Nephron progenitor cell (in vitro differentiated cells): ENCODE measurements around the gene HSPG2.

Experiments used
- DNase-seq: peaks from one replicate; pipeline ENCODE4 v3.0.0; 2021
- H3K27ac Mint-ChIP-seq: 2 replicates; pipeline ENCODE4 v1.8.0; 2021; ENCODE audit warnings: mild to moderate bottlenecking, moderate library complexity, mixed read lengths
- H3K27me3 Mint-ChIP-seq: 2 replicates; pipeline ENCODE4 v1.8.0; 2021; ENCODE audit warnings: mild to moderate bottlenecking, low read depth, mixed read lengths; ENCODE audit not compliant: poor library complexity
- H3K36me3 Mint-ChIP-seq: 2 replicates; pipeline ENCODE4 v1.8.0; 2021; ENCODE audit warnings: low read depth, mixed read lengths
- H3K4me1 Mint-ChIP-seq: 2 replicates; pipeline ENCODE4 v1.8.0; 2021; ENCODE audit warnings: mixed read lengths
- H3K4me3 Mint-ChIP-seq: 2 replicates; pipeline ENCODE4 v1.8.0; 2021; ENCODE audit warnings: mild to moderate bottlenecking, moderate library complexity, mixed read lengths
- H3K9me3 Mint-ChIP-seq: 2 replicates; pipeline ENCODE4 v1.8.0; 2021; ENCODE audit warnings: mild to moderate bottlenecking, moderate library complexity, mixed read lengths
- CTCF ChIP-seq: fragments of 200-600 bp; sonication (generic); IDR thresholded peaks from 2 replicates; pipeline ENCODE4 v1.5.0; 2021; ENCODE audit warnings: antibody characterized with exemption

The HSPG2 gene

GRCh38 chr1:21940492-21940891 is 3.4 kb upstream of the HSPG2 start:
- no peaks in the 10 kb centered on the region for H3K9me3 Mint-ChIP-seq
- H3K27ac Mint-ChIP-seq, result no peak overlapping the region
- H3K4me1 Mint-ChIP-seq, result peaks cover 73% of the 10 kb centered on the region
- H3K36me3 Mint-ChIP-seq, result no peaks in the 10 kb centered on the region
- peaks cover 14% of the 10 kb centered on the region for H3K27me3 Mint-ChIP-seq
- TF ChIP-seq CTCF, result no peak
- no peak for DNase-seq
- H3K4me3 Mint-ChIP-seq, result no peak overlapping the region

- peaks cover 77% of the 10 kb centered on the region for H3K4me1 Mint-ChIP-seq
- no peaks in the 10 kb centered on the region for H3K9me3 Mint-ChIP-seq
- H3K4me3 Mint-ChIP-seq, result no peak overlapping the region
- H3K27ac Mint-ChIP-seq, result no peak overlapping the region
- TF ChIP-seq CTCF, result no peak
- peaks cover 14% of the 10 kb centered on the region for H3K27me3 Mint-ChIP-seq
- no peak for DNase-seq
- H3K36me3 Mint-ChIP-seq, result no peaks in the 10 kb centered on the region
These were observed 2.7 kb upstream of the HSPG2 start for GRCh38 chr1:21939650-21940374.

GRCh38 chr1:21938732-21939538 is 1.8 kb upstream of the HSPG2 start:
- no peak for DNase-seq
- peak overlapping the region; percentile 48 for H3K4me3 Mint-ChIP-seq
- H3K36me3 Mint-ChIP-seq, result no peaks in the 10 kb centered on the region
- H3K4me1 Mint-ChIP-seq, result peaks cover 76% of the 10 kb centered on the region
- no peak for TF ChIP-seq CTCF
- no peaks in the 10 kb centered on the region for H3K9me3 Mint-ChIP-seq
- peaks cover 8% of the 10 kb centered on the region for H3K27me3 Mint-ChIP-seq
- peak overlapping the region; percentile 80 for H3K27ac Mint-ChIP-seq

DNA sequence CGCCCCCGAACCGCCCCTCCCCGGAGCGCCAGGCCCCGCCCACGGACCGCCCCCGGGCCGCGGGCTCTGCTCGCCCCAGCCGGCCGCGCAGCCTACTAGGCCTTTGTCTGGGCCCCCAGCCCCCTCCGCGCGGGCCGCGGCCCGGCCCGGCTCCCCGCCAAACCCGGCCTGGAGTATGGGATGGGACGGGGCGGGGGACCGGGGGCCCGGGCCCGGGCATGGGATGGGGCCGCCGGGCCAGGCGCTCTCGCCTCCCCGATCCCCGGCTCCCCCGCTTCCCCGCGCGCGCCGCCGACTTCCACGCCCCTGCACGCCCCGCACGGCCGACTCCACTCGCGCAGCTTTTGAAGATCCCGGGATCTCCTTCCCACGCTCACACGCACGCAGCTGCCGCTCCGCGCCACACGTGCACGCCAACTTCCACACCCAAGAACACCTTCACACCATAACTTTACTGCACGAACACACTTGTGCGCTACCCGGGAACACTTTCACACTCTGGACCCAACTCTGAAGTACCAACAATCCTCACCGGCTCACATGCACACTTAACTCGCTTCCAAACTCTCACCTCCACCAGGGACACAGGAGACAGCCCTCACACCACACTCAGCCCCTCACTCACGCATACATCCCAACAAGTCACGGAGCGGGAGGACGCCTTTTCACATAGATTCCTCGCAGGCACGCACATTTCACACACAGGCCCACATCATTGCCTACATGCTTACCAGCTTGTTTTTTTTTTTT is 437 bp upstream of the HSPG2 start:
- Mint-ChIP-seq H3K27me3 (peaks cover 8% of the 10 kb centered on the region), H3K4me1 (peaks cover 84% of the 10 kb centered on the region), H3K4me3 (peak overlapping the region; percentile 85), H3K36me3 (no peaks in the 10 kb centered on the region), H3K27ac (peak overlapping the region; percentile 31), H3K9me3 (no peaks in the 10 kb centered on the region)
- no peak for TF ChIP-seq CTCF
- peak; percentile 87 for DNase-seq

DNA sequence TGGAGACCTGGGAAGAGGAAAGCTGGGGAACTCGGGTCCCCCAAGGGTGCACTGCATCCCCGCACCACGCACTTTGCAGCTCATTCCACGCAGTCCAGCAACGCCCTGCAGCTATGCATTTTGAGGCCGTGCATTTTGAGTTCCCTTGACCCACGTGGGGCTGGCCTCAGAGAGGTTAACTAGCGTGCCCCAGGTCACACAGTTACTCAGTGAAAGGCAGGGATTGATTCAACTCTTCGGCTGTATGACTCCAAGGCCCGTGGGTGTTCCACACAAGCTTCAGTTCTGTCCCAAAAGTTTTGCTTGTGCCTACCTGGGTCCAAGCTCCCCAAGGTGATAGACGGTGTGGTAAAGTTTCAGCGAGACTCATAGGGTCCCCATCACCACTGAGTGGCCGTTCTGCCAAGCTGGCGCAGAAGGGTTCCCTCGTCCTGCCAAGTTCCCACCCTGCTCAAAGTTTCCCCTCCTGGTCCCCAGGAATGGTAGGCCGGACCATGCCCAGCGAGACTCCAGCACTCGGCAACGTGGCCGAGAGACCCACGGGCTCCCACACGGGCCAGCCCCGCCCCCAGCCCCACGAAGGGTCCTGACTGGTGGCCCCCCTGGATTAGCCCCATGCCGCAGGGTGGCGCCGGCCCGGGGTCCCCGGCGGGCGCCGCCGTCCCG is 611 bp downstream of the HSPG2 start:
- Mint-ChIP-seq H3K27ac (no peak overlapping the region), H3K4me3 (peak overlapping the region; percentile 82), H3K9me3 (no peaks in the 10 kb centered on the region), H3K4me1 (peaks cover 84% of the 10 kb centered on the region), H3K27me3 (peaks cover 8% of the 10 kb centered on the region), H3K36me3 (no peaks in the 10 kb centered on the region)
- TF ChIP-seq CTCF, result no peak
- peak; percentile 43 for DNase-seq
